ENCODE results near the gene CCDC127. TPM values are rescaled to one million over a fixed set of nuclear protein-coding genes. Genes with fewer than 3 reads are reported as not detected.
"Not testable (repeated sequence)": the region's sequence is repeated elsewhere in the genome, so short reads cannot be mapped to it uniquely, and the experiment has no call there.

CCDC127 gene
- total RNA-seq, 2 donors from 2014 or later: 5.6 to 7.1 TPM

DNA sequence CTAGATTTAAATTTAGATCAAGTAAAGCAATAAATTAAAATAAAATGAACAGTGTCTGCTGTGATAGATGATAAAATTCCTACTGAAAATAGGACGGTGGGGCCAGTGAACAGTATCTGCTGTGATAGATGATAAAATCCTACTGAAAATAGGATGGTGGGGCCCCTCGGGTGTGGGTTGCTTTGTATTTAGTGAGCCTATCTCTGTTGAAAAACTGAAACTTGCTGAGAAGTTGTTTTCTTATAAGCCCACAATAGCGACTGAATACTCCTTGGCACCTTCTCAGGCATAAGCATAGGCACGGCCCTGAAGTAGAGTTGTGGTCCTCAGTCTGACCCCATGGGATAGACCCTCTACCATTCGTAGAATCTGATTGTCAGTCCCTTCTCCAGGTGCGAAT lies 5.8 kb upstream of the CCDC127 start:
- H3K4me3 ChIP-seq: no peak overlapping the region
- no peaks in the 10 kb centered on the region for H3K9me3 ChIP-seq
- no peaks in the 10 kb centered on the region for H3K27me3 ChIP-seq
- peaks cover 52% of the 10 kb centered on the region for H3K36me3 ChIP-seq
- no peak for TF ChIP-seq CTCF (IDR thresholded peaks at IDR 0.05)
- no peak for DNase-seq (ENCODE audit: low spot score)
- H3K4me1 ChIP-seq: peaks cover 0 to 33% of the 10 kb centered on the region in 2 donors
- H3K27ac ChIP-seq: peak overlapping the region in 1 of 2 donors; percentile 36

GRCh38 chr5:222951-223715 lies 5.2 kb upstream of the CCDC127 start:
- H3K27ac ChIP-seq: peak overlapping the region in 1 of 2 donors; percentile 55
- peaks cover 0 to 33% of the 10 kb centered on the region in 2 donors for H3K4me1 ChIP-seq
- not testable (repeated sequence) for H3K9me3 ChIP-seq; DNase-seq (ENCODE audit: low spot score); H3K4me3 ChIP-seq; H3K27me3 ChIP-seq
- peaks cover 46% of the 10 kb centered on the region for H3K36me3 ChIP-seq

DNA sequence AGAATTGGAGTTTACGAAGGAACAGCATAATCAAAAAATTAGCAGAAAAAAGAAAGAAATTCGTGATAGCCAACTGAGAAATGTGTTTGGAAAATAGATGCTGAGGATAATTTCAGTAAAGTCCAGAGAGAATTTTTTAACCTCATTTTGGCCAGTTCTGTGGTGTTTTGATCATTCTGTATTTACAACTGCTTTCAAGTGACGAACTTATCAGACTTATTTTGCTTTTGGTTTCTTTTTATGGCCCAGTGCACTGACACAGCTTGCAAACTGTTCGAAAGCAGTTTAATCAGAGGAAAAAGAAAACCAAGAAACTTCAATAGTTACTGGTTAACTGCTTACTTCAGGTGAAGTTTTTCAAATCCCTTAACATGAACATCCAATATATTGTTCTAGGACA lies 2.0 kb upstream of the CCDC127 start:
- peaks cover 0 to 38% of the 10 kb centered on the region in 2 donors for H3K4me1 ChIP-seq
- TF ChIP-seq CTCF (IDR thresholded peaks at IDR 0.05): no peak
- H3K4me3 ChIP-seq: peak overlapping the region; percentile 95 to 99
- H3K36me3 ChIP-seq: peaks cover 14% of the 10 kb centered on the region
- H3K9me3 ChIP-seq: no peaks in the 10 kb centered on the region
- no peaks in the 10 kb centered on the region for H3K27me3 ChIP-seq
- DNase-seq (ENCODE audit: low spot score): no peak
- H3K27ac ChIP-seq: peak overlapping the region; percentile 97 to 98

GRCh38 chr5:219460-219863 lies 1.5 kb upstream of the CCDC127 start:
- H3K4me1 ChIP-seq: peaks cover 0 to 38% of the 10 kb centered on the region in 2 donors

GRCh38 chr5:218457-219291 lies 721 bp upstream of the CCDC127 start:
- Histone ChIP-seq H3K4me1 (peaks cover 0 to 32% of the 10 kb centered on the region in 2 donors), H3K27ac (peak overlapping the region; percentile 97 to 98), H3K36me3 (peaks cover 7% of the 10 kb centered on the region), H3K27me3 (no peaks in the 10 kb centered on the region), H3K4me3 (peak overlapping the region; percentile 95 to 99), H3K9me3 (no peaks in the 10 kb centered on the region)
- DNase-seq (ENCODE audit: low spot score): no peak
- no peak for TF ChIP-seq CTCF (IDR thresholded peaks at IDR 0.05)

More at GRCh38 chr5:219460-219863, 1.5 kb upstream of the CCDC127 start:
- Histone ChIP-seq H3K9me3 (no peaks in the 10 kb centered on the region), H3K27ac (peak overlapping the region; percentile 97 to 98), H3K27me3 (no peaks in the 10 kb centered on the region), H3K36me3 (peaks cover 9% of the 10 kb centered on the region), H3K4me3 (peak overlapping the region; percentile 95 to 99)
- TF ChIP-seq CTCF (IDR thresholded peaks at IDR 0.05): no peak
- no peak for DNase-seq (ENCODE audit: low spot score)

GRCh38 chr5:216076-216475 lies 1.9 kb downstream of the CCDC127 start:
- DNase-seq (ENCODE audit: low spot score); H3K27ac ChIP-seq; H3K9me3 ChIP-seq; H3K27me3 ChIP-seq; H3K4me3 ChIP-seq: not testable (repeated sequence)
- peaks cover 0 to 12% of the 10 kb centered on the region in 2 donors for H3K4me1 ChIP-seq
- peaks cover 11% of the 10 kb centered on the region for H3K36me3 ChIP-seq

- not testable (repeated sequence) for H3K27me3 ChIP-seq; H3K4me3 ChIP-seq; H3K4me1 ChIP-seq; H3K9me3 ChIP-seq; H3K27ac ChIP-seq; DNase-seq (ENCODE audit: low spot score)
- H3K36me3 ChIP-seq: peaks cover 11% of the 10 kb centered on the region
Observed at GRCh38 chr5:215256-215655, 2.7 kb downstream of the CCDC127 start.

Data from right atrium auricular region (tissue), 2 donors.